OCI-LY7 (cell line): ENCODE results near the gene TAF9B. TPM values are rescaled to one million over a fixed set of nuclear protein-coding genes. Genes with fewer than 3 reads are reported as not detected.
"Not testable (repeated sequence)": the region's sequence is repeated elsewhere in the genome, so short reads cannot be mapped to it uniquely, and the experiment has no call there.

Experiments
- BruUV-seq: library from RNA; stranded (reverse); fragments of 400-500 nt; replicated peaks from 2 replicates; lab custom pipeline; 2021; lab: Mats Ljungman, UMichigan
- CTCF ChIA-PET: fragments of 300-600 bp; sonication (Branson Sonifier 250); formaldehyde crosslinking; loops from one replicate; lab custom pipeline; 2022; ENCODE audit warnings: antibody characterized with exemption; ENCODE audit not compliant: unreplicated experiment; lab: Charles Lee
- POLR2A ChIA-PET: fragments of 300-600 bp; sonication (Branson Sonifier 250); formaldehyde crosslinking; loops from one replicate; lab custom pipeline; 2022; ENCODE audit warnings: antibody characterized with exemption; lab: Charles Lee
- DNase-seq: peaks from one replicate; pipeline ENCODE4 v3.0.0-alpha.2; 2015; ENCODE audit warnings: low spot score
- H2AFZ ChIP-seq: fragments of 200-600 bp; sonication (generic), shearing (Covaris generic); 2 replicates; pipeline ENCODE4 v1.6.1; 2014; ENCODE audit warnings: mild to moderate bottlenecking, antibody characterized with exemption, low read length, moderate library complexity
- H3K27ac ChIP-seq: fragments of 200-600 bp; sonication (generic); 2 replicates; pipeline ENCODE4 v1.5.1; 2014; ENCODE audit warnings: mixed run types, low read depth, mild to moderate bottlenecking, moderate library complexity, low read length, inconsistent platforms; ENCODE audit not compliant: poor library complexity, severe bottlenecking
- H3K36me3 ChIP-seq: fragments of 200-600 bp; sonication (generic); 2 replicates; pipeline ENCODE4 v1.6.1; 2014; ENCODE audit warnings: mild to moderate bottlenecking, antibody characterized with exemption, low read length, moderate library complexity, mixed read lengths; ENCODE audit not compliant: insufficient read depth
- H3K4me1 ChIP-seq: fragments of 200-600 bp; sonication (generic); 2 replicates; pipeline ENCODE4 v1.5.1; 2014; ENCODE audit warnings: mild to moderate bottlenecking, low read length; ENCODE audit not compliant: insufficient read depth, poor library complexity, severe bottlenecking
- H3K4me2 ChIP-seq: fragments of 200-600 bp; sonication (generic); 2 replicates; pipeline ENCODE4 v1.6.1; 2014; ENCODE audit warnings: mild to moderate bottlenecking, low read length
- H3K4me3 ChIP-seq: fragments of 200-600 bp; sonication (generic); 2 replicates; pipeline ENCODE4 v1.5.1; 2014; ENCODE audit warnings: mild to moderate bottlenecking, low read depth, low read length; ENCODE audit not compliant: poor library complexity, severe bottlenecking
- H3K79me2 ChIP-seq: fragments of 200-600 bp; sonication (generic); 2 replicates; pipeline ENCODE4 v1.6.1; 2016; ENCODE audit warnings: low read depth, mild to moderate bottlenecking, low read length, moderate library complexity, mixed read lengths; ENCODE audit not compliant: insufficient read depth
- H3K9me2 ChIP-seq: fragments of 200-600 bp; sonication (generic); 2 replicates; pipeline ENCODE4 v1.6.1; 2016; ENCODE audit warnings: mild to moderate bottlenecking, low read length, mixed read lengths; ENCODE audit not compliant: insufficient read depth
- H3K9me3 ChIP-seq: fragments of 200-600 bp; sonication (generic); 2 replicates; pipeline ENCODE4 v1.6.1; 2014; ENCODE audit warnings: mild to moderate bottlenecking, mixed run types, low read length, mixed read lengths
- H4K20me1 ChIP-seq: fragments of 200-600 bp; sonication (generic); 2 replicates; pipeline ENCODE4 v1.6.1; 2014; ENCODE audit warnings: mild to moderate bottlenecking, antibody characterized with exemption, low read length, moderate library complexity, mixed read lengths; ENCODE audit not compliant: insufficient read depth
- EZH2phosphoT487 ChIP-seq: fragments of 200-600 bp; sonication (generic); IDR thresholded peaks from 2 replicates; pipeline ENCODE4 v1.6.1; 2018; ENCODE audit warnings: low read depth, borderline replicate concordance, mild to moderate bottlenecking, mixed run types, antibody characterized with exemption, low read length, moderate library complexity, mixed read lengths
- intact Hi-C: fragments of 100-400 bp; cut with micrococcal nuclease; formaldehyde crosslinking; loops from one replicate; pipeline ENCODE4 v1.10.0; 2022; ENCODE audit not compliant: unreplicated experiment
- total RNA-seq, 2 experiments: library from RNA; depleted of rRNA in 1 of 2; stranded (reverse); fragments of >200 nt in 1 of 2; shearing (Covaris generic) in 1 of 2; gene quantifications; 2 replicates each; pipeline ENCODE4 v1.2.3, GENCODE V29; 2014 to 2022
- TF ChIP-seq, protein P1 (sequence below): fragments of 200-600 bp; sonication (generic); conservative IDR thresholded peaks from 2 replicates; pipeline ENCODE4 v1.5.1; 2014; ENCODE audit warnings: mild to moderate bottlenecking, antibody characterized with exemption, low read length, moderate library complexity, mixed read lengths

Gene TAF9B
- total RNA-seq, 2 experiments from 2014 or later = 0.93 to 2.4 TPM

DNA sequence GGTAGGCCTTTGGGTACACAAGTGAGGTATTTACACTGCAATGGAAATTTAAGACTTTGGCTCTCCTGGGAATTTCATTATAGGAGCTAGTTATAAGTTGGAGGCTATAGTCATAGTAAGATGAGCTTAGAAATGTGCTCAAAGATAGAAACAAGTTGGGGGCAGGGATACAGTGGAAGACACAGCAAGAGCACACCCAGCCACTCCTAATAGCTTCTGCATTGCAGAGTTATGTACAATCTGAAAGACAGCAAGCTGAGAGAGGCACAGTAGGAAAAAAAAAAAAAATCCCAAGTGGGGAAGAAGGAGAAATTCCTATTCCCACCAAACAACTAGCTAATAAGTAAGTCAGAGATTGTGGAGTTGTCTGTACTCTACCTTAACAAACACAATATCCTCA, 41.9 kb upstream of the TAF9B start:
- Histone ChIP-seq H3K27ac (no peak overlapping the region), H3K4me2 (no peak overlapping the region), H4K20me1 (no peaks in the 10 kb centered on the region), H3K9me2 (no peaks in the 10 kb centered on the region), H2AFZ (no peak overlapping the region), H3K79me2 (no peaks in the 10 kb centered on the region), H3K9me3 (no peaks in the 10 kb centered on the region), H3K4me3 (no peak overlapping the region), H3K4me1 (no peaks in the 10 kb centered on the region), H3K36me3 (no peaks in the 10 kb centered on the region)
- POLR2A ChIA-PET = interaction anchor here (0.6 kb wide), 2 partner anchors 1108 to 1650 kb away, joined by 3 read pairs; no protein-coding TSS in a partner anchor
- BruUV-seq = no TSS peak
- CTCF ChIA-PET = no interaction called here
- intact Hi-C loops = no loop called here
- TF ChIP-seq EZH2phosphoT487 = no peak
- TF ChIP-seq, protein P1, sequence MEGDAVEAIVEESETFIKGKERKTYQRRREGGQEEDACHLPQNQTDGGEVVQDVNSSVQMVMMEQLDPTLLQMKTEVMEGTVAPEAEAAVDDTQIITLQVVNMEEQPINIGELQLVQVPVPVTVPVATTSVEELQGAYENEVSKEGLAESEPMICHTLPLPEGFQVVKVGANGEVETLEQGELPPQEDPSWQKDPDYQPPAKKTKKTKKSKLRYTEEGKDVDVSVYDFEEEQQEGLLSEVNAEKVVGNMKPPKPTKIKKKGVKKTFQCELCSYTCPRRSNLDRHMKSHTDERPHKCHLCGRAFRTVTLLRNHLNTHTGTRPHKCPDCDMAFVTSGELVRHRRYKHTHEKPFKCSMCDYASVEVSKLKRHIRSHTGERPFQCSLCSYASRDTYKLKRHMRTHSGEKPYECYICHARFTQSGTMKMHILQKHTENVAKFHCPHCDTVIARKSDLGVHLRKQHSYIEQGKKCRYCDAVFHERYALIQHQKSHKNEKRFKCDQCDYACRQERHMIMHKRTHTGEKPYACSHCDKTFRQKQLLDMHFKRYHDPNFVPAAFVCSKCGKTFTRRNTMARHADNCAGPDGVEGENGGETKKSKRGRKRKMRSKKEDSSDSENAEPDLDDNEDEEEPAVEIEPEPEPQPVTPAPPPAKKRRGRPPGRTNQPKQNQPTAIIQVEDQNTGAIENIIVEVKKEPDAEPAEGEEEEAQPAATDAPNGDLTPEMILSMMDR = no peak
- no peak for DNase-seq

DNA sequence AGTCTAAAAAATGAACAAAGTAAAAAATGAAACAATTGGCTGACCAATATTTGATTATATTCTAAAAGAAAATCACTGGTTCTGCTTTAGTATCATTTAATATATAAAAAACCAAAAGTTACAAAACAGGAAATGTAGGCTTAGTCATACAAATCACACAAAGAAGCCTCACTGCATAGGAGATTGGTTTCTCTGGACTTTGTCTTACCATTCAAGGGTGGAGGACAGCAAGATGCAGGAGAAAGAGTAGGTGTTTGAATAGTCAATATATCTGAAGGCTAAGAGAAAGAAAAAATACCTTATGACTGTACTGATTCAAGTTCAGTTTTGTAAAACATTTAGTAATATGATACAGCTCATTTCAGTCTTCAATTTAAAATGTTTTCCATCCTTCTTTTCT, 28.6 kb upstream of the TAF9B start:
- no peak overlapping the region for H3K4me2 ChIP-seq
- H3K9me3 ChIP-seq = no peaks in the 10 kb centered on the region
- no peak overlapping the region for H2AFZ ChIP-seq
- H3K4me3 ChIP-seq = no peak overlapping the region
- BruUV-seq = no TSS peak
- H3K36me3 ChIP-seq = no peaks in the 10 kb centered on the region
- TF ChIP-seq EZH2phosphoT487 = no peak
- TF ChIP-seq, protein P1 = no peak
- intact Hi-C loops = no loop called here
- POLR2A ChIA-PET = interaction anchor here (0.6 kb wide), 1 partner anchor 204 kb away, joined by 4 read pairs; no protein-coding TSS in a partner anchor
- H3K27ac ChIP-seq = no peak overlapping the region
- CTCF ChIA-PET = no interaction called here
- no peaks in the 10 kb centered on the region for H4K20me1 ChIP-seq
- no peaks in the 10 kb centered on the region for H3K79me2 ChIP-seq
- H3K9me2 ChIP-seq = no peaks in the 10 kb centered on the region
- H3K4me1 ChIP-seq = no peaks in the 10 kb centered on the region
- no peak for DNase-seq

DNA sequence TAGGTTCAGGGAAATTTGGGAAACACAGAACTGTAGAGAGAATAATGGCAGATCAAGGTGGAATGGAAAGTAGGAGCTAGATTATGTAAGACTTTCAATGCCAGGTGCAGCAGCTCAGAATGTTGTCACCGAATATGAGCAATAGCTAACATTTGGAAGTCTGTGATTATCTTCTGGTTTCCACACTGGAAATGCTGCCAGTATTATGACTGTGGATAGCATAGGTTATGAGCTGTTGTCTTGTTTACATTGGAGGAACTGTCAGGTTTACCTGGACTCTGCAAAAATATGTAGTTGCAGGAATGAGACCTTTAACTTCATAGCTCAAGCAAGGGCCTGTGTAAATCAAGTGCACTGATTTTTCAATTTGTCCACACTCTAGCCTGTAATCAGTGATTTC, 26.0 kb upstream of the TAF9B start:
- Histone ChIP-seq H3K79me2 (no peaks in the 10 kb centered on the region), H3K4me1 (no peaks in the 10 kb centered on the region), H3K27ac (no peak overlapping the region), H2AFZ (no peak overlapping the region), H4K20me1 (no peaks in the 10 kb centered on the region), H3K9me3 (no peaks in the 10 kb centered on the region), H3K9me2 (no peaks in the 10 kb centered on the region), H3K36me3 (no peaks in the 10 kb centered on the region), H3K4me2 (no peak overlapping the region), H3K4me3 (no peak overlapping the region)
- intact Hi-C loops = no loop called here
- DNase-seq = no peak
- BruUV-seq = no TSS peak
- ChIA-PET POLR2A (no interaction called here), CTCF (no interaction called here)
- TF ChIP-seq, protein P1 = no peak
- no peak for TF ChIP-seq EZH2phosphoT487

GRCh38 chrX:78163175-78163574, 23.7 kb upstream of the TAF9B start:
- H3K9me2 ChIP-seq, DNase-seq, CTCF ChIA-PET, H3K9me3 ChIP-seq, H3K4me2 ChIP-seq, intact Hi-C loops, H2AFZ ChIP-seq, H4K20me1 ChIP-seq, H3K27ac ChIP-seq, H3K4me3 ChIP-seq, H3K4me1 ChIP-seq, H3K36me3 ChIP-seq, H3K79me2 ChIP-seq, BruUV-seq: not testable (repeated sequence)
- POLR2A ChIA-PET = interaction anchor here (0.7 kb wide), 2 partner anchors 1164 to 1291 kb away, joined by 7 to 8 read pairs; no protein-coding TSS in a partner anchor
